Cardiac muscle cell (in vitro differentiated cells and primary cell): ENCODE results near the gene ZNF281. TPM values are rescaled to one million over a fixed set of nuclear protein-coding genes. Genes with fewer than 3 reads are reported as not detected.

ENCODE experiments used
- DNase-seq, 2 donors: peaks; one replicate each; pipeline versions ENCODE4 v3.0.0 to v3.0.0-alpha.2; 2010 to 2017; ENCODE audit warnings: low read depth in 1 of 2, low spot score in 1 of 2
- H3K27ac ChIP-seq: fragments of 200-600 bp; sonication (generic); 2 replicates; pipeline ENCODE4 v1.5.1; 2016
- H3K27me3 ChIP-seq: fragments of 200-600 bp; sonication (generic); 2 replicates; pipeline ENCODE4 v1.6.0; 2016; ENCODE audit warnings: control low read depth
- H3K36me3 ChIP-seq: fragments of 200-600 bp; sonication (generic); 2 replicates; pipeline ENCODE4 v1.5.1; 2016; ENCODE audit warnings: control low read depth
- H3K4me1 ChIP-seq: fragments of 200-600 bp; sonication (generic); 2 replicates; pipeline ENCODE4 v1.8.1; 2017; ENCODE audit warnings: low read depth, mild to moderate bottlenecking, mixed run types
- H3K4me3 ChIP-seq: fragments of 200-600 bp; sonication (generic); 2 replicates; pipeline ENCODE4 v1.5.1; 2016; ENCODE audit warnings: mild to moderate bottlenecking
- H3K9me3 ChIP-seq: fragments of 200-600 bp; sonication (generic); 2 replicates; pipeline ENCODE4 v1.5.1; 2017; ENCODE audit warnings: low read depth, mild to moderate bottlenecking, control low read depth
- polyA plus RNA-seq: library from polyadenylated mRNA; unstranded; fragments of >200 nt; fragmentation: Nextera tagmentation; extraction: Ambion mirVana; gene quantifications from 2 replicates; pipeline ENCODE4 v1.2.1, GENCODE V29; 2016
- total RNA-seq: library from RNA; depleted of rRNA; stranded (reverse); fragments of >200 nt; gene quantifications from 2 replicates; pipeline ENCODE4 v1.2.3, GENCODE V29; 2016
- TF ChIP-seq, protein P1 (sequence below): IDR thresholded peaks from 2 replicates; pipeline ENCODE4 v1.5.1; 2012; ENCODE audit warnings: low read depth, mild to moderate bottlenecking, low read length

Gene ZNF281
- total and polyA plus RNA-seq, 2 experiments from 2014 or later, result 19.8 to 20.4 TPM

DNA sequence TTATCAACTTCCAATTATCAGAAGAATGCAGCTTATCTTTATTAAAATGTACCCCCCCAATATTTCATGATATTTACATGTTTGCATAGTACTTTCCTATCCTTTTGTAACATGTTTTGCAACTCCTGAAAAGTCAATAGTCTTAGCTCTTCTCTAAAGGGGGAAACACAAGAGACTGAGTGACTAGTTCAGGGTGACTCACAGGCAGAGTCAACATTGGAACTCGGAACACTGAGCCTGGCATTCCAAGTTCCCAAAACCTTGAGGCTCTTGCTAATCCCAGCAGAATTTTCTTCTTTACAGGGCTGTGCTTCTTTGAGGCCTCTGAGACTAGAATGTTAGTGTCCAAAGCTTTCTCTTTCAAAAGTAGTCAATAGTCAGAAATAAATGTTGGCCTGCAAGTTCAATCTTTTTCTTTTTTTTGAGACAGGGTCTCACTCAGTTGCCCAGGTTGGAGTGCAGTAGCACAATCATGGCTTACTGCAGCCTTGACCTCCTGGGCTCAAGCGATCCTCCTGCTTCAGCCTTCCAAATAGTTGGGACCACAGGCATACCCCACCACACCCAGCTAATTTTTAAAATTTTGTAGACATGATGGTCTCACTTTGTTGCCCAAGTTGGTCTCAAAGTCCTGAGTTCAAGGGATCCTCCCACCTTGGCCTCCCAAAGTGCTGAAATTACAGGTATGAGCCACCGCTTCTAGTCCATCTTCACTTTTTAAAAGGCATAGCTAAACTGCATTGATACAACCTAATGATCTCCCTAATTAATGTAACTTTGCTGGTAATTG, 37.5 kb downstream of the ZNF281 start:
- no peak overlapping the region for H3K27ac ChIP-seq
- H3K4me3 ChIP-seq, result no peak overlapping the region
- no peaks in the 10 kb centered on the region for H3K27me3 ChIP-seq
- no peaks in the 10 kb centered on the region for H3K9me3 ChIP-seq
- H3K4me1 ChIP-seq, result peaks cover 15% of the 10 kb centered on the region
- H3K36me3 ChIP-seq, result no peaks in the 10 kb centered on the region
- peak in 1 of 2 donors; percentile 60 for DNase-seq
- TF ChIP-seq, protein P1, sequence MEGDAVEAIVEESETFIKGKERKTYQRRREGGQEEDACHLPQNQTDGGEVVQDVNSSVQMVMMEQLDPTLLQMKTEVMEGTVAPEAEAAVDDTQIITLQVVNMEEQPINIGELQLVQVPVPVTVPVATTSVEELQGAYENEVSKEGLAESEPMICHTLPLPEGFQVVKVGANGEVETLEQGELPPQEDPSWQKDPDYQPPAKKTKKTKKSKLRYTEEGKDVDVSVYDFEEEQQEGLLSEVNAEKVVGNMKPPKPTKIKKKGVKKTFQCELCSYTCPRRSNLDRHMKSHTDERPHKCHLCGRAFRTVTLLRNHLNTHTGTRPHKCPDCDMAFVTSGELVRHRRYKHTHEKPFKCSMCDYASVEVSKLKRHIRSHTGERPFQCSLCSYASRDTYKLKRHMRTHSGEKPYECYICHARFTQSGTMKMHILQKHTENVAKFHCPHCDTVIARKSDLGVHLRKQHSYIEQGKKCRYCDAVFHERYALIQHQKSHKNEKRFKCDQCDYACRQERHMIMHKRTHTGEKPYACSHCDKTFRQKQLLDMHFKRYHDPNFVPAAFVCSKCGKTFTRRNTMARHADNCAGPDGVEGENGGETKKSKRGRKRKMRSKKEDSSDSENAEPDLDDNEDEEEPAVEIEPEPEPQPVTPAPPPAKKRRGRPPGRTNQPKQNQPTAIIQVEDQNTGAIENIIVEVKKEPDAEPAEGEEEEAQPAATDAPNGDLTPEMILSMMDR, result no peak

DNA sequence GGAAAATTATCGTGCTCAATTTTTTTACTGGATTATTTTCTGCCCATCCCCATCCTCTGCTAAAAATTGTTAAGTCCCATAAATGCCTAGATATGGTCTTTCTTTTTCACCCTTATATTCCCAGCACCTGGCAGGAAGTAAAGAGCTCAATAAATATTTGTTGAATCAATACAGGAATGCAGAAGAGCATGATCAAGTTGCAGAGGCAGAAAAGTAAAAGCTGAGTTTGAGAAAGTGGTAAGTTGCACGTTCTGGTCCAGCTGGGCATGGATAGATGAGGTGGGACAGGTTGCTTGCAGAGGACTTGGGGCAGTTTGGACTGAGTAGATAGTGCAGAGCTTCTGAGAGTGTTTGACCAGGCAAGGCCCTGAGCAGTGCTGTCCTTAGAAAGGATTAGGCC, 40.1 kb downstream of the ZNF281 start:
- Histone ChIP-seq H3K36me3 (no peaks in the 10 kb centered on the region), H3K27me3 (no peaks in the 10 kb centered on the region), H3K27ac (no peak overlapping the region), H3K9me3 (no peaks in the 10 kb centered on the region), H3K4me1 (peaks cover 15% of the 10 kb centered on the region), H3K4me3 (no peak overlapping the region)
- no peak for DNase-seq
- TF ChIP-seq, protein P1, result no peak

DNA sequence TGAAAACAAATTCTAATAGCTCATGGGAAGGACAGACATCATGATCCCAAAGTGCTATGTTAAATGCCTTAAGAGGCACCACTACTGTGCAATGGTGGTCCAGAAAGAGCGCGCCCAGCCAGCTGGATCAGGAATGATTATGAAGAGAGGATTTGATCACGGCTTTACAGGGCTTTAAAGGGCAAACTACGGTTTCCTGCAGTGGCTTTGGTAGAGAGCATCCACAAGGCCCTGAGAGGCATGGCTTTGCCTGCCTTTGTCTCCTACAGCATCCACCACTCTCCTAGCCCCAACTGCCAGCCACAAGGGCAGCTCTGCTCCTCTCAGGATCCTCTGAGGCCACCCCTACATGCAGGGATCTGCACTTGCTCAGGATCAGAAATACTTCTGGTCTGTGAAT, 40.7 kb downstream of the ZNF281 start:
- TF ChIP-seq, protein P1, result no peak
- Histone ChIP-seq H3K4me1 (peaks cover 14% of the 10 kb centered on the region), H3K27ac (no peak overlapping the region), H3K4me3 (no peak overlapping the region), H3K27me3 (no peaks in the 10 kb centered on the region), H3K36me3 (no peaks in the 10 kb centered on the region), H3K9me3 (no peaks in the 10 kb centered on the region)
- no peak for DNase-seq

DNA sequence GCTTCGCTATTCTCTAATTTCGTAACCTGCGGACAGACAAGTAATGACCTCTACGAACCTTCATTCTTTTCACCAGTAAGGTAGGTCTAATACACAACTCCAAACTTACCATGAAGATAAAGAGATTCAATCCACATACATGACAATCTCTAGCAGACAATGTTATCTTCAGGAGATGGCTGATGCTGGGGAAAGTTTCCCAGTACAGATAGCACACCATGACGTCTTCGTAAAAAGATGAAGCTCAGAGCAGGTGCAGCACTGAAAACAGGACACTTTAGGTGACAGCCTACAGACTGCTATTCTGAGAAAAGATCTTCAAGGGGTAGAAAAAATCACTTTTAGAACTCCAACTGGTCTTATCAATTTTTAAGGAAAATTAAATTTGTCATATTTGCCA, 41.3 kb downstream of the ZNF281 start:
- Histone ChIP-seq H3K27me3 (no peaks in the 10 kb centered on the region), H3K36me3 (no peaks in the 10 kb centered on the region), H3K9me3 (no peaks in the 10 kb centered on the region), H3K4me1 (peaks cover 10% of the 10 kb centered on the region), H3K4me3 (no peak overlapping the region), H3K27ac (no peak overlapping the region)
- TF ChIP-seq, protein P1, result no peak
- DNase-seq, result no peak

DNA sequence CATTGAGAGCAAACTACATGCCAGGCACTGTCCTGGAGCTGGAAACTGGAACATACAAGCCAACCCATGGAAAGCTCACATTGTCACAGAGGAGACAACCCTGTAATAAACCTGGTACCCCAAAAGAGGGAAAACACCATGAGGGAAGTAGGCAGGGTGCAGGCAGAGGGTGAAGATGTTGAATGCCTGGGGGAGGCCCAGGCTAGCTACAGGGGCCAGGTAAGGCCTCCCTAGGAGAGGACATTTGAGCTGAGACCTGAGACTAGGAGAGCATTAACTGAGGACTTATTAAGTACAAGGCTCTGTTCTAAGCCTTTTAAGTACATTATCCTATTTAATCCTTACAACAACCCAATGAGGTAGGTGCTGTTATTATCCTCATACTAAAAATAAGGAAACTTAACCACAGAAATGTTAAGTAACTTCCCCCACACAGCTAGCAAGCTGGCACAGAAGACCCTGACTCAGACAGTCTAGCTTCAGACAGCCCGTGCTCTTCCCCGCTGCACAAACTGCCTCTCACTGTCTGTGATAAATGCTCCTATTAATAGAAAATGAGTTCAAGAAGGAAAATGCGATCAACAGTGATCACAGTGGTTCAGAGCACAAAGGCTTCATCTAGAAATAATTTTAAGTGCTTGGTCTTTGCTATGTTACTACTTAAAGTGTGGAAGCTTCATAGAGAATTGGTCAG, 41.8 kb downstream of the ZNF281 start:
- DNase-seq, result peak in 1 of 2 donors; percentile 80
- H3K4me1 ChIP-seq, result peaks cover 10% of the 10 kb centered on the region
- H3K27ac ChIP-seq, result no peak overlapping the region
- H3K4me3 ChIP-seq, result no peak overlapping the region
- H3K9me3 ChIP-seq, result no peaks in the 10 kb centered on the region
- H3K36me3 ChIP-seq, result no peaks in the 10 kb centered on the region
- no peaks in the 10 kb centered on the region for H3K27me3 ChIP-seq
- TF ChIP-seq, protein P1, result no peak
